Fibroblast of lung (primary cell): ENCODE measurements around the gene ZBTB45. TPM values are rescaled to one million over a fixed set of nuclear protein-coding genes. Genes with fewer than 3 reads are reported as not detected.

Source experiments
- DNase-seq, 2 donors: peaks; one replicate each; pipeline versions ENCODE4 v3.0.0 to v3.0.0-alpha.2; 2010; ENCODE audit warnings: low read depth in 2 of 2
- H2AFZ ChIP-seq: 2 replicates; pipeline ENCODE4 v1.5.1; 2012; ENCODE audit warnings: low read length, control low read depth, inconsistent platforms
- H3K27ac ChIP-seq: 2 replicates; pipeline ENCODE4 v1.5.1; 2011; ENCODE audit warnings: low read length, control low read depth; ENCODE audit not compliant: insufficient read depth
- H3K27me3 ChIP-seq: 2 replicates; pipeline ENCODE4 v1.5.1; 2011; ENCODE audit warnings: mild to moderate bottlenecking, low read length; ENCODE audit not compliant: control insufficient read depth, insufficient read depth
- H3K36me3 ChIP-seq: 2 replicates; pipeline ENCODE4 v1.5.1; 2011; ENCODE audit warnings: low read length; ENCODE audit not compliant: control insufficient read depth, insufficient read depth
- H3K4me1 ChIP-seq: 2 replicates; pipeline ENCODE4 v1.5.1; 2011; ENCODE audit warnings: low read length; ENCODE audit not compliant: control insufficient read depth, insufficient read depth; ENCODE audit errors: extremely low read depth
- H3K4me2 ChIP-seq: 2 replicates; pipeline ENCODE4 v1.5.1; 2011; ENCODE audit warnings: low read length, control low read depth; ENCODE audit not compliant: insufficient read depth; ENCODE audit errors: extremely low read depth
- H3K4me3 ChIP-seq, 4 experiments: fragments of 200-600 bp in 1 of 4; sonication (generic) in 1 of 4; replicated peaks in 1 of 4; 2 replicates each; pipeline ENCODE4 v1.5.1; 2011 to 2016; ENCODE audit warnings: low read length in 4 of 4, low read depth in 3 of 4, mild to moderate bottlenecking in 3 of 4, control low read depth in 2 of 4, inconsistent platforms in 1 of 4, mixed read lengths in 1 of 4; ENCODE audit not compliant: insufficient read depth in 1 of 4; ENCODE audit errors: control extremely low read depth in 1 of 4
- H3K79me2 ChIP-seq: 2 replicates; pipeline ENCODE4 v1.5.1; 2012; ENCODE audit warnings: mild to moderate bottlenecking, low read length, inconsistent platforms; ENCODE audit not compliant: control insufficient read depth, insufficient read depth
- H3K9ac ChIP-seq: 2 replicates; pipeline ENCODE4 v1.5.1; 2011; ENCODE audit warnings: mild to moderate bottlenecking, low read length, control low read depth; ENCODE audit not compliant: insufficient read depth
- H3K9me3 ChIP-seq: 2 replicates; pipeline ENCODE4 v1.5.1; 2012; ENCODE audit warnings: low read depth, low read length; ENCODE audit not compliant: control insufficient read depth, insufficient read depth
- H4K20me1 ChIP-seq: 2 replicates; pipeline ENCODE4 v1.5.1; 2011; ENCODE audit warnings: low read length; ENCODE audit not compliant: control insufficient read depth, insufficient read depth; ENCODE audit errors: extremely low read depth
- CTCF ChIP-seq, 2 donors: IDR thresholded peaks in 1 of 2; conservative IDR thresholded peaks in 1 of 2; 1 replicate in 1 of 2; 2 replicates in 1 of 2; pipeline ENCODE4 v1.5.1; 2011 to 2012; ENCODE audit warnings: low read length in 2 of 2, control low read depth in 1 of 2, inconsistent platforms in 1 of 2, low read depth in 1 of 2, mild to moderate bottlenecking in 1 of 2
- EZH2 ChIP-seq: IDR thresholded peaks from 2 replicates; pipeline ENCODE4 v1.5.1; 2012; ENCODE audit warnings: low read length, control low read depth, mild to moderate bottlenecking; ENCODE audit errors: missing control alignments
- polyA plus RNA-seq, 2 donors: library from polyadenylated mRNA; depleted of rRNA in 1 of 2; stranded (reverse) in 1 of 2; unstranded in 1 of 2; fragments of >200 nt; gene quantifications; 2 replicates each; pipeline ENCODE4 v1.2.1, GENCODE V29; 2011 to 2012; ENCODE audit warnings: missing spikeins in 1 of 2
- total RNA-seq: library from RNA; depleted of rRNA; stranded (reverse); fragments of >200 nt; gene quantifications from 2 replicates; pipeline ENCODE4 v1.2.1, GENCODE V29; 2014

ZBTB45 gene
- total and polyA plus RNA-seq, 2 donors (not counting 1 experiment from before 2014, with no cell fraction given), result 3.1 to 5.9 TPM

GRCh38 chr19:58513213-58513693 lies 6.4 kb downstream of the ZBTB45 start:
- H3K4me3 ChIP-seq, result no peak overlapping the region
- H3K36me3 ChIP-seq, result peaks cover 9% of the 10 kb centered on the region
- no peak for TF ChIP-seq CTCF (conservative IDR thresholded peaks at IDR 0.05 in 1 of 2, IDR thresholded peaks at IDR 0.05 in 1 of 2; ENCODE audit: low read depth in 1 of 2, low read length in 2 of 2)
- no peak for TF ChIP-seq EZH2
- H3K4me1 ChIP-seq, result peaks cover 4% of the 10 kb centered on the region
- peaks cover 26% of the 10 kb centered on the region for H3K79me2 ChIP-seq
- H3K9me3 ChIP-seq, result no peaks in the 10 kb centered on the region
- no peak overlapping the region for H3K27ac ChIP-seq
- H3K27me3 ChIP-seq, result no peaks in the 10 kb centered on the region
- no peak overlapping the region for H2AFZ ChIP-seq
- H4K20me1 ChIP-seq, result no peaks in the 10 kb centered on the region
- H3K9ac ChIP-seq, result no peak overlapping the region
- DNase-seq, result no peak
- no peak overlapping the region for H3K4me2 ChIP-seq

- no peaks in the 10 kb centered on the region for H4K20me1 ChIP-seq
- no peak within 1 kb of the TSS for H3K27ac ChIP-seq
- H3K27me3 ChIP-seq, result no peaks in the 10 kb centered on the region
- H3K79me2 ChIP-seq, result peaks cover 10% of the 10 kb centered on the region
- H2AFZ ChIP-seq, result no peak within 1 kb of the TSS
- no peak within 1 kb of the TSS for H3K4me2 ChIP-seq
- TF ChIP-seq EZH2, result no peak
- TF ChIP-seq CTCF (conservative IDR thresholded peaks at IDR 0.05 in 1 of 2, IDR thresholded peaks at IDR 0.05 in 1 of 2; ENCODE audit: low read depth in 1 of 2, low read length in 2 of 2), result no peak
- H3K9ac ChIP-seq, result no peak within 1 kb of the TSS
- no peak within 1 kb of the TSS for H3K4me3 ChIP-seq
- no peak for DNase-seq
- no peaks in the 10 kb centered on the region for H3K4me1 ChIP-seq
- H3K9me3 ChIP-seq, result no peaks in the 10 kb centered on the region
- no peaks in the 10 kb centered on the region for H3K36me3 ChIP-seq
Observed at GRCh38 chr19:58511353-58512208, 8.0 kb downstream of the ZBTB45 start, which contains the start of gene SLC27A5. Gene SLC27A5 (minus strand): TSS chr19:58511992. CDS start chr19:58511955, 37 bp downstream.

- no peaks in the 10 kb centered on the region for H3K4me1 ChIP-seq
- H3K36me3 ChIP-seq, result no peaks in the 10 kb centered on the region
- H3K4me3 ChIP-seq, result no peak overlapping the region
Observed at GRCh38 chr19:58510084-58510862, 9.3 kb downstream of the ZBTB45 start.

More at GRCh38 chr19:58510084-58510862, 9.3 kb downstream of the ZBTB45 start:
- no peaks in the 10 kb centered on the region for H4K20me1 ChIP-seq
- no peak overlapping the region for H3K9ac ChIP-seq
- H3K9me3 ChIP-seq, result no peaks in the 10 kb centered on the region
- H3K79me2 ChIP-seq, result peaks cover 2% of the 10 kb centered on the region
- H2AFZ ChIP-seq, result no peak overlapping the region
- no peak overlapping the region for H3K27ac ChIP-seq
- H3K27me3 ChIP-seq, result no peaks in the 10 kb centered on the region
- no peak for DNase-seq
- no peak overlapping the region for H3K4me2 ChIP-seq
- TF ChIP-seq EZH2, result no peak
- no peak for TF ChIP-seq CTCF (conservative IDR thresholded peaks at IDR 0.05 in 1 of 2, IDR thresholded peaks at IDR 0.05 in 1 of 2; ENCODE audit: low read depth in 1 of 2, low read length in 2 of 2)
